GM12892 (cell line): ENCODE results near the gene HNRNPM.

Experiments used
- POLR2A ChIP-seq: IDR thresholded peaks from 2 replicates; pipeline ENCODE4 v1.6.1; 2011; ENCODE audit warnings: low read depth, low read length, control low read depth
- POLR2AphosphoS5 ChIP-seq: IDR thresholded peaks from 2 replicates; pipeline ENCODE4 v1.6.1; 2011; ENCODE audit warnings: low read depth, low read length, control low read depth
- TAF1 ChIP-seq: IDR thresholded peaks from 2 replicates; pipeline ENCODE4 v1.6.1; 2011; ENCODE audit warnings: low read depth, mild to moderate bottlenecking, control low read depth, low read length, borderline replicate concordance

- TF ChIP-seq POLR2A, result no peak
- TF ChIP-seq POLR2AphosphoS5, result no peak
- no peak for TF ChIP-seq TAF1
These were observed 15.7 kb upstream of the HNRNPM start for GRCh38 chr19:8429044-8429443.
